B cell (primary cell): Measurements from ENCODE around the gene ZNF580. TPM values are rescaled to one million over a fixed set of nuclear protein-coding genes. Genes with fewer than 3 reads are reported as not detected.

Experiments used
- ATAC-seq: fragments of 200-7000 bp; cut with Tn5 transposase; one replicate; pipeline ENCODE4 v1.10.0; 2021; ENCODE audit warnings: low read depth, mild to moderate bottlenecking, moderate number of reproducible peaks, moderate library complexity
- CTCF ChIA-PET: fragments of 350-600 bp; sonication (Branson Sonifier 250); formaldehyde crosslinking; loops from one replicate; lab custom pipeline; 2021; ENCODE audit warnings: antibody characterized with exemption, inconsistent platforms; lab: Charles Lee
- POLR2A ChIA-PET: fragments of 350-600 bp; sonication (Branson Sonifier 250); formaldehyde crosslinking; loops from one replicate; lab custom pipeline; 2021; ENCODE audit warnings: antibody characterized with exemption; lab: Charles Lee
- DNase-seq: peaks from one replicate; pipeline ENCODE4 v3.0.0; 2013
- H2AFZ ChIP-seq: 2 replicates; pipeline ENCODE4 v1.6.1; 2012; ENCODE audit warnings: mild to moderate bottlenecking, low read depth, low read length; ENCODE audit not compliant: insufficient read depth, poor library complexity, severe bottlenecking
- H3K27ac ChIP-seq, 2 donors: 1 replicate in 1 of 2; 2 replicates in 1 of 2; pipeline ENCODE4 v1.5.1; 2012 to 2013; ENCODE audit warnings: low read length in 2 of 2, mild to moderate bottlenecking in 2 of 2, moderate library complexity in 1 of 2
- H3K27me3 ChIP-seq, 4 experiments: fragments of 200-600 bp in 1 of 4; sonication (generic) in 1 of 4; replicated peaks in 1 of 4; 1 replicate in 2 of 4; 2 replicates in 2 of 4; pipeline versions ENCODE4 v1.6.1 to v1.7.0; 2013 to 2016; ENCODE audit warnings: low read length in 3 of 4, mild to moderate bottlenecking in 2 of 4, mixed read lengths in 1 of 4, moderate library complexity in 1 of 4; ENCODE audit not compliant: insufficient read depth in 4 of 4, control insufficient read depth in 3 of 4; ENCODE audit errors: control extremely low read depth in 1 of 4
- H3K36me3 ChIP-seq, 2 experiments: replicated peaks in 1 of 2; 1 replicate in 1 of 2; 2 replicates in 1 of 2; pipeline versions ENCODE4 v1.6.1 to v1.7.1; 2013; ENCODE audit warnings: low read length in 1 of 2; ENCODE audit not compliant: insufficient read depth in 2 of 2, control insufficient read depth in 1 of 2; ENCODE audit errors: control extremely low read depth in 1 of 2, extremely low read depth in 1 of 2
- H3K4me1 ChIP-seq, 2 donors: fragments of 200-600 bp in 1 of 2; sonication (generic) in 1 of 2; 1 replicate in 1 of 2; 2 replicates in 1 of 2; pipeline versions ENCODE4 v1.5.1 to v1.6.1; 2013 to 2017; ENCODE audit warnings: low read length in 2 of 2; ENCODE audit not compliant: control insufficient read depth in 2 of 2, insufficient read depth in 2 of 2
- H3K4me2 ChIP-seq: replicated peaks from 2 replicates; pipeline ENCODE3; 2012; ENCODE audit warnings: mild to moderate bottlenecking, low read depth, low read length; ENCODE audit not compliant: poor library complexity, severe bottlenecking
- H3K4me3 ChIP-seq, 5 experiments: fragments of 200-600 bp in 1 of 5; sonication (generic) in 1 of 5; 1 replicate in 3 of 5; 2 replicates in 2 of 5; pipeline versions ENCODE4 v1.5.1 to v1.7.0; 2011 to 2016; ENCODE audit warnings: low read length in 4 of 5, mild to moderate bottlenecking in 4 of 5, low read depth in 2 of 5, control low read depth in 1 of 5, moderate library complexity in 1 of 5; ENCODE audit not compliant: insufficient read depth in 1 of 5; ENCODE audit errors: control extremely low read depth in 1 of 5, extremely low read depth in 1 of 5
- H3K79me2 ChIP-seq: fragments of 200-600 bp; sonication (generic); one replicate; pipeline ENCODE4 v1.6.0; 2016; ENCODE audit warnings: low read length; ENCODE audit not compliant: control insufficient read depth, insufficient read depth
- H3K9ac ChIP-seq: fragments of 200-600 bp; sonication (generic); 2 replicates; pipeline ENCODE4 v1.6.1; 2017; ENCODE audit warnings: mild to moderate bottlenecking, low read length, moderate library complexity
- H3K9me3 ChIP-seq, 3 donors: one replicate each; pipeline versions ENCODE4 v1.6.1 to v1.7.1; 2013; ENCODE audit warnings: low read length in 2 of 3; ENCODE audit not compliant: control insufficient read depth in 2 of 3, insufficient read depth in 1 of 3; ENCODE audit errors: control extremely low read depth in 1 of 3
- H4K20me1 ChIP-seq: 2 replicates; pipeline ENCODE4 v1.6.0; 2012; ENCODE audit warnings: mild to moderate bottlenecking, low read length; ENCODE audit not compliant: insufficient read depth, control insufficient read depth, poor library complexity, severe bottlenecking
- H3K27ac Mint-ChIP-seq: one replicate; pipeline ENCODE4 v1.8.0; 2021; ENCODE audit warnings: mixed read lengths
- H3K27me3 Mint-ChIP-seq: one replicate; pipeline ENCODE4 v1.8.0; 2021; ENCODE audit warnings: mixed read lengths
- H3K4me1 Mint-ChIP-seq: one replicate; pipeline ENCODE4 v1.8.0; 2021; ENCODE audit warnings: mixed read lengths
- H3K4me3 Mint-ChIP-seq: one replicate; pipeline ENCODE4 v1.8.0; 2021; ENCODE audit warnings: mixed read lengths
- H3K9me3 Mint-ChIP-seq: one replicate; pipeline ENCODE4 v1.8.0; 2022; ENCODE audit warnings: mixed read lengths; ENCODE audit not compliant: insufficient read depth
- CTCF ChIP-seq: fragments of 200-600 bp; IDR thresholded peaks from one replicate; pipeline ENCODE4 v1.8.0; 2022; ENCODE audit warnings: antibody characterized with exemption, mild to moderate bottlenecking
- EZH2 ChIP-seq: IDR thresholded peaks from 2 replicates; pipeline ENCODE4 v1.6.1; 2012; ENCODE audit warnings: borderline replicate concordance, low read depth, mild to moderate bottlenecking, moderate library complexity, low read length; ENCODE audit not compliant: insufficient read depth, poor library complexity, severe bottlenecking
- WGBS: methylation state at CpG from one replicate; pipeline ENCODE4 v1.1.5; 2013; ENCODE audit warnings: missing lambda C conversion rate; ENCODE audit not compliant: insufficient coverage; 5-methylcytosine and 5-hydroxymethylcytosine counted together
- intact Hi-C: fragments of 100-400 bp; cut with micrococcal nuclease; formaldehyde crosslinking; loops from one replicate; pipeline ENCODE4 v1.10.0; 2022
- polyA plus RNA-seq: library from polyadenylated mRNA; depleted of rRNA; stranded (reverse); fragments of >200 nt; gene quantifications from 2 replicates; pipeline ENCODE4 v1.2.3, GENCODE V29; 2012
- total RNA-seq, 2 donors: library from RNA; stranded (reverse); fragments of 120-200 nt in 1 of 2; gene quantifications; 1 replicate in 1 of 2; 2 replicates in 1 of 2; pipeline versions ENCODE4 v1.2.3 to v1.2.4, GENCODE V29; 2013 to 2022

Gene ZNF580
- total and polyA plus RNA-seq, 2 donors (not counting 1 experiment from before 2014, with no cell fraction given): 69.8 to 101 TPM

- Mint-ChIP-seq H3K9me3 (no peaks in the 10 kb centered on the region), H3K27ac (no peak overlapping the region), H3K4me1 (peaks cover 11% of the 10 kb centered on the region), H3K27me3 (no peaks in the 10 kb centered on the region), H3K4me3 (no peak overlapping the region)
- H3K27me3 ChIP-seq: no peaks in the 10 kb centered on the region
- H4K20me1 ChIP-seq: peaks cover 17% of the 10 kb centered on the region
- peaks cover 0 to 21% of the 10 kb centered on the region in 2 experiments for H3K36me3 ChIP-seq
- TF ChIP-seq EZH2 (no peak), CTCF (no peak)
- POLR2A ChIA-PET: interaction anchor here (0.6 kb wide), 1 partner anchor 1458 kb away, joined by 6 read pairs; no protein-coding TSS in a partner anchor
- WGBS: 100% methylated on average over 2 of the region's 3 CpGs
- H3K4me3 ChIP-seq: no peak overlapping the region
- H3K27ac ChIP-seq: no peak overlapping the region
- CTCF ChIA-PET: interaction anchor here (0.6 to 3.0 kb wide), 3 partner anchors 13 to 82 kb away, joined by 4 to 18 read pairs (median 6); no protein-coding TSS in a partner anchor
- ATAC-seq (no peak), DNase-seq (no peak)
- H3K4me1 ChIP-seq: peaks cover 5 to 8% of the 10 kb centered on the region in 2 donors
- H3K4me2 ChIP-seq: no peak overlapping the region
- H3K9me3 ChIP-seq: no peaks in the 10 kb centered on the region
- peaks cover 23% of the 10 kb centered on the region for H3K79me2 ChIP-seq
- H2AFZ ChIP-seq: no peak overlapping the region
- intact Hi-C loops: no loop called here
- no peak overlapping the region for H3K9ac ChIP-seq
These were observed 21.5 kb upstream of the ZNF580 start for GRCh38 chr19:55619286-55619685.

- POLR2A ChIA-PET: interaction anchor here (0.8 kb wide), 1 partner anchor 12 kb away, joined by 3 read pairs; no protein-coding TSS in a partner anchor
These were observed 20.2 kb upstream of the ZNF580 start for GRCh38 chr19:55620410-55621204.

More at GRCh38 chr19:55620410-55621204, 20.2 kb upstream of the ZNF580 start:
- no peak overlapping the region for H3K4me2 ChIP-seq
- H3K27me3 Mint-ChIP-seq: no peaks in the 10 kb centered on the region
- DNase-seq (no peak), ATAC-seq (no peak)
- H3K4me1 ChIP-seq: peaks cover 10 to 14% of the 10 kb centered on the region in 2 donors
- peaks cover 17% of the 10 kb centered on the region for H4K20me1 ChIP-seq
- H3K9me3 ChIP-seq: no peaks in the 10 kb centered on the region
- H3K4me1 Mint-ChIP-seq: peaks cover 18% of the 10 kb centered on the region
- no peak overlapping the region for H2AFZ ChIP-seq
- no peaks in the 10 kb centered on the region for H3K9me3 Mint-ChIP-seq
- H3K27ac ChIP-seq: no peak overlapping the region
- peaks cover 23% of the 10 kb centered on the region for H3K79me2 ChIP-seq
- H3K27ac Mint-ChIP-seq: peak overlapping the region; percentile 46
- intact Hi-C loops: loop anchor here (5.0 to 10.0 kb wide), 2 partner anchors 213 to 524 kb away; partner anchors contain the start of genes UBE2S and ZNF444
- CTCF ChIA-PET: interaction anchor here (1.4 to 3.0 kb wide), 2 partner anchors 11 to 14 kb away, joined by 10 to 18 read pairs; partner anchors contain the start of gene ZNF865
- peaks cover 0 to 19% of the 10 kb centered on the region in 2 experiments for H3K36me3 ChIP-seq
- H3K4me3 ChIP-seq: no peak overlapping the region
- H3K27me3 ChIP-seq: no peaks in the 10 kb centered on the region
- no peak for TF ChIP-seq CTCF
- no peak for TF ChIP-seq EZH2
- H3K9ac ChIP-seq: no peak overlapping the region
- WGBS: 83% methylated on average over 6 of the region's 12 CpGs
- H3K4me3 Mint-ChIP-seq: no peak overlapping the region
